MCF 10A (cell line): ENCODE data around the gene NOP56. TPM values are rescaled to one million over a fixed set of nuclear protein-coding genes. Genes with fewer than 3 reads are reported as not detected.

Experiments
- BruUV-seq: library from RNA; stranded (reverse); fragments of 400-500 nt; replicated peaks from 2 replicates; lab custom pipeline; 2021; lab: Mats Ljungman, UMichigan
- CTCF ChIA-PET: fragments of 300-600 bp; sonication (Branson Sonifier 250); formaldehyde crosslinking; extraction: SDS; loops from one replicate; lab custom pipeline; 2021; ENCODE audit warnings: antibody characterized with exemption, inconsistent platforms; lab: Yijun Ruan, JAX
- POLR2A ChIA-PET: fragments of 300-600, 350-650 bp; sonication (Branson Sonifier 250); formaldehyde crosslinking; extraction: SDS; loops from one replicate; lab custom pipeline; 2020; ENCODE audit warnings: antibody characterized with exemption, inconsistent platforms; lab: Yijun Ruan, JAX
- DNase-seq: peaks from one replicate; pipeline ENCODE4 v3.0.0-alpha.2; 2018; ENCODE audit not compliant: unreplicated experiment
- H3K27ac Mint-ChIP-seq: one replicate; pipeline ENCODE4 v1.8.0; 2022; ENCODE audit warnings: mild to moderate bottlenecking, low read depth, mixed read lengths; ENCODE audit not compliant: unreplicated experiment
- H3K27me3 Mint-ChIP-seq: one replicate; pipeline ENCODE4 v1.8.0; 2022; ENCODE audit warnings: mixed read lengths; ENCODE audit not compliant: insufficient read depth, unreplicated experiment
- H3K36me3 Mint-ChIP-seq: one replicate; pipeline ENCODE4 v1.8.0; 2022; ENCODE audit warnings: mild to moderate bottlenecking, moderate library complexity, mixed read lengths; ENCODE audit not compliant: insufficient read depth, unreplicated experiment
- H3K4me1 Mint-ChIP-seq: one replicate; pipeline ENCODE4 v1.8.0; 2022; ENCODE audit warnings: mixed read lengths; ENCODE audit not compliant: insufficient read depth, unreplicated experiment
- H3K4me3 Mint-ChIP-seq: one replicate; pipeline ENCODE4 v1.8.0; 2022; ENCODE audit warnings: mild to moderate bottlenecking, moderate library complexity, mixed read lengths; ENCODE audit not compliant: unreplicated experiment
- H3K9me3 Mint-ChIP-seq: one replicate; pipeline ENCODE4 v1.8.0; 2022; ENCODE audit warnings: mixed read lengths; ENCODE audit not compliant: unreplicated experiment
- CTCF ChIP-seq: fragments of 200-600 bp; IDR thresholded peaks from one replicate; pipeline ENCODE4 v1.8.0; 2022; ENCODE audit warnings: antibody characterized with exemption, mild to moderate bottlenecking; ENCODE audit not compliant: unreplicated experiment
- intact Hi-C: fragments of 100-400 bp; cut with micrococcal nuclease; formaldehyde crosslinking; loops from 2 replicates; pipeline ENCODE4 v1.14.1; 2022
- total RNA-seq: library from RNA; stranded (reverse); gene quantifications from 2 replicates; pipeline ENCODE4 v1.2.3, GENCODE V29; 2022

NOP56 gene
- total RNA-seq, 1 experiment from 2014 or later, result 340 TPM

GRCh38 chr20:2653556-2654383 is 1.3 kb downstream of the NOP56 start:
- POLR2A ChIA-PET, result interaction anchor here (0.6 to 6.7 kb wide), 23 partner anchors 11 to 877 kb away, joined by 3 to 241 read pairs (median 5); partner anchors contain the start of genes IDH3B, PCED1A, SNRPB and VPS16
- CTCF ChIA-PET, result interaction anchor here (0.5 to 2.4 kb wide), 8 partner anchors 12 to 132 kb away, joined by 3 to 8 read pairs (median 4); no protein-coding TSS in a partner anchor
- no TSS peak for BruUV-seq
- no peaks in the 10 kb centered on the region for H3K27me3 Mint-ChIP-seq
- DNase-seq, result no peak
- intact Hi-C loops, result no loop called here
- peak overlapping the region; percentile 87 for H3K4me3 Mint-ChIP-seq
- H3K27ac Mint-ChIP-seq, result peak overlapping the region; percentile 42
- H3K4me1 Mint-ChIP-seq, result peaks cover 23% of the 10 kb centered on the region
- no peak for TF ChIP-seq CTCF
- no peaks in the 10 kb centered on the region for H3K9me3 Mint-ChIP-seq
- H3K36me3 Mint-ChIP-seq, result peaks cover 58% of the 10 kb centered on the region

GRCh38 chr20:2654384-2654822 is 2.0 kb downstream of the NOP56 start:
- Mint-ChIP-seq H3K36me3 (peaks cover 63% of the 10 kb centered on the region), H3K27me3 (no peaks in the 10 kb centered on the region), H3K27ac (no peak overlapping the region), H3K4me3 (peak overlapping the region; percentile 87), H3K4me1 (peaks cover 23% of the 10 kb centered on the region), H3K9me3 (no peaks in the 10 kb centered on the region)
- POLR2A ChIA-PET, result interaction anchor here (0.6 to 6.7 kb wide), 6 partner anchors 11 to 1749 kb away, joined by 3 to 241 read pairs (median 18); partner anchors contain the start of genes IDH3B and SNRPB
- intact Hi-C loops, result no loop called here
- no TSS peak for BruUV-seq
- TF ChIP-seq CTCF, result no peak
- DNase-seq, result no peak
- CTCF ChIA-PET, result interaction anchor here (0.5 to 2.4 kb wide), 5 partner anchors 8 to 132 kb away, joined by 3 to 8 read pairs (median 4); no protein-coding TSS in a partner anchor

- intact Hi-C loops, result no loop called here
- Mint-ChIP-seq H3K9me3 (no peaks in the 10 kb centered on the region), H3K27me3 (no peaks in the 10 kb centered on the region), H3K4me1 (peaks cover 23% of the 10 kb centered on the region), H3K36me3 (peaks cover 63% of the 10 kb centered on the region), H3K4me3 (peak overlapping the region; percentile 87), H3K27ac (peak overlapping the region; percentile 12)
- no peak for TF ChIP-seq CTCF
- CTCF ChIA-PET, result interaction anchor here (0.5 to 2.4 kb wide), 6 partner anchors 8 to 184 kb away, joined by 3 to 8 read pairs (median 4); partner anchors contain the start of gene SNRPB
- BruUV-seq, result no TSS peak
- POLR2A ChIA-PET, result interaction anchor here (0.6 to 6.7 kb wide), 4 partner anchors 10 to 1750 kb away, joined by 3 to 241 read pairs (median 18); partner anchors contain the start of gene IDH3B
- DNase-seq, result no peak
Observed at GRCh38 chr20:2654831-2655230, 2.4 kb downstream of the NOP56 start.
